DND-41 (cell line): ENCODE measurements around the gene NCOR1.

Experiments
- ATAC-seq: fragments of 200-7000 bp; cut with Tn5 transposase; 3 replicates; pipeline ENCODE4 v1.9.1; 2021; ENCODE audit warnings: low read depth; ENCODE audit not compliant: insufficient read depth
- DNase-seq: peaks from one replicate; pipeline ENCODE4 v3.0.0-alpha.2; 2020
- H2AFZ ChIP-seq: 2 replicates; pipeline ENCODE4 v1.6.0; 2012; ENCODE audit warnings: low read depth, low read length
- H3K27ac ChIP-seq: 2 replicates; pipeline ENCODE4 v1.5.1; 2012; ENCODE audit warnings: low read length, inconsistent platforms
- H3K27me3 ChIP-seq: fragments of 200-600 bp; sonication (generic); 2 replicates; pipeline ENCODE4 v1.6.0; 2012; ENCODE audit warnings: low read length, mild to moderate bottlenecking, inconsistent platforms; ENCODE audit not compliant: insufficient read depth, poor library complexity
- H3K36me3 ChIP-seq: 2 replicates; pipeline ENCODE4 v1.5.1; 2012; ENCODE audit warnings: low read length, inconsistent platforms; ENCODE audit not compliant: insufficient read depth
- H3K4me1 ChIP-seq: 2 replicates; pipeline ENCODE4 v1.5.1; 2012; ENCODE audit warnings: mild to moderate bottlenecking, low read length; ENCODE audit not compliant: insufficient read depth
- H3K4me2 ChIP-seq: 2 replicates; pipeline ENCODE4 v1.6.0; 2012; ENCODE audit warnings: mild to moderate bottlenecking, moderate library complexity, low read length, inconsistent platforms; ENCODE audit not compliant: insufficient read depth
- H3K4me3 ChIP-seq, 2 experiments: fragments of 200-600 bp in 1 of 2; shearing (Covaris generic) in 1 of 2; 2 replicates each; pipeline ENCODE4 v1.5.1; 2012 to 2016; ENCODE audit warnings: inconsistent platforms in 2 of 2, low read length in 2 of 2, mild to moderate bottlenecking in 2 of 2, low read depth in 1 of 2, moderate library complexity in 1 of 2
- H3K79me2 ChIP-seq: 2 replicates; pipeline ENCODE4 v1.6.0; 2012; ENCODE audit warnings: low read length, inconsistent platforms; ENCODE audit not compliant: insufficient read depth
- H3K9ac ChIP-seq: 2 replicates; pipeline ENCODE4 v1.6.0; 2012; ENCODE audit warnings: low read depth, mild to moderate bottlenecking, inconsistent platforms, low read length, moderate library complexity
- H3K9me3 ChIP-seq: 2 replicates; pipeline ENCODE4 v1.5.1; 2012; ENCODE audit warnings: low read length, moderate library complexity, mild to moderate bottlenecking, inconsistent platforms; ENCODE audit not compliant: insufficient read depth, severe bottlenecking
- H4K20me1 ChIP-seq: 2 replicates; pipeline ENCODE4 v1.6.0; 2012; ENCODE audit warnings: low read length; ENCODE audit not compliant: insufficient read depth
- EZH2 ChIP-seq: IDR thresholded peaks from 3 replicates; pipeline ENCODE4 v1.6.1; 2012; ENCODE audit warnings: borderline replicate concordance, low read depth, mild to moderate bottlenecking, moderate library complexity, low read length, inconsistent platforms; ENCODE audit not compliant: severe bottlenecking
- TF ChIP-seq, protein P1 (sequence below): IDR thresholded peaks from 2 replicates; pipeline ENCODE4 v1.5.1; 2012; ENCODE audit warnings: borderline replicate concordance, low read length, moderate library complexity, mild to moderate bottlenecking; ENCODE audit not compliant: poor library complexity, severe bottlenecking; ENCODE audit errors: extremely low read depth

NCOR1 gene

DNA sequence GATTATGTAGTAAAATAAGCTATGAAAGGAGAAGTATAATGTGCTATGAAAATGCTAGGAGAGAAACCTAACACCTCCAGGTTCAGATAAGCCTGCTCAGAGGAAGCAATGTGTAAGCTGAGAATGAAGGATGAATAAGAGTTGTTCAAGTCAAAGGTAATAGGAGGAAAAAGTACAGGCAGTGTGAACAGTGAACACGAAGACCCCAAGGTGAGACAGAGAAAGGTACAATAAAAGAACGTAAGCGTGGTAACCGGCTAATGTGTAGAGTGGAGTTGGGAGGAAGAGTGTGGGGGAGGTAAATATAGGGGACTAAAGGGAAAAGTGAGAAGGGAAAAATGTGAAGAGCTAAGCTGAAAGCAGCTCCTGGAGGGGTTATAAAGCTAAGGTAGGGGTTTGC lies 141.5 kb downstream of the NCOR1 start:
- Histone ChIP-seq H3K4me1 (no peaks in the 10 kb centered on the region), H3K79me2 (no peaks in the 10 kb centered on the region), H2AFZ (no peak overlapping the region), H3K27me3 (no peaks in the 10 kb centered on the region), H3K36me3 (peaks cover 90% of the 10 kb centered on the region), H3K4me3 (no peak overlapping the region), H4K20me1 (no peaks in the 10 kb centered on the region), H3K9ac (no peak overlapping the region), H3K27ac (no peak overlapping the region), H3K4me2 (no peak overlapping the region), H3K9me3 (no peaks in the 10 kb centered on the region)
- ATAC-seq, result no peak
- DNase-seq, result no peak
- no peak for TF ChIP-seq EZH2
- TF ChIP-seq, protein P1, sequence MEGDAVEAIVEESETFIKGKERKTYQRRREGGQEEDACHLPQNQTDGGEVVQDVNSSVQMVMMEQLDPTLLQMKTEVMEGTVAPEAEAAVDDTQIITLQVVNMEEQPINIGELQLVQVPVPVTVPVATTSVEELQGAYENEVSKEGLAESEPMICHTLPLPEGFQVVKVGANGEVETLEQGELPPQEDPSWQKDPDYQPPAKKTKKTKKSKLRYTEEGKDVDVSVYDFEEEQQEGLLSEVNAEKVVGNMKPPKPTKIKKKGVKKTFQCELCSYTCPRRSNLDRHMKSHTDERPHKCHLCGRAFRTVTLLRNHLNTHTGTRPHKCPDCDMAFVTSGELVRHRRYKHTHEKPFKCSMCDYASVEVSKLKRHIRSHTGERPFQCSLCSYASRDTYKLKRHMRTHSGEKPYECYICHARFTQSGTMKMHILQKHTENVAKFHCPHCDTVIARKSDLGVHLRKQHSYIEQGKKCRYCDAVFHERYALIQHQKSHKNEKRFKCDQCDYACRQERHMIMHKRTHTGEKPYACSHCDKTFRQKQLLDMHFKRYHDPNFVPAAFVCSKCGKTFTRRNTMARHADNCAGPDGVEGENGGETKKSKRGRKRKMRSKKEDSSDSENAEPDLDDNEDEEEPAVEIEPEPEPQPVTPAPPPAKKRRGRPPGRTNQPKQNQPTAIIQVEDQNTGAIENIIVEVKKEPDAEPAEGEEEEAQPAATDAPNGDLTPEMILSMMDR, result no peak

DNA sequence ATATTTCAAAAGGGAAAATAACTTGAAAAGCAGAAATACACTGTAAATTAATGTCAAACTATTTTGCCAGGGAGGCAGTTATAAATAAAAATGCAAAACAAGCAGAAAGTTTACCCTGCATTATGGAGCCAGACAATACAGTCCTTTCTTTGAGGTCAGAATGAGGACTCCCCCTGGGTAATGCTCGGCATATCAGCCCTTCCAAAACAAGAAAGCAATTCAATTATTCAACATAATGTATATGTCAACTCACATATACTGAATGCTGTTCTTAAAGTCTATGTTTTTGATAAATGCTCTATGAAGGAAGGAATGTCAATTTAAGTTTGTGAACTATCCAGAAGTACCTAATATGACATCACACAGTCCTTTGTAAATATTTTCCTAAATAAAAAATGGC lies 143.3 kb downstream of the NCOR1 start:
- Histone ChIP-seq H3K4me3 (no peak overlapping the region), H3K4me1 (no peaks in the 10 kb centered on the region), H3K27me3 (no peaks in the 10 kb centered on the region), H2AFZ (no peak overlapping the region), H4K20me1 (no peaks in the 10 kb centered on the region), H3K79me2 (no peaks in the 10 kb centered on the region), H3K36me3 (peaks cover 93% of the 10 kb centered on the region), H3K4me2 (no peak overlapping the region), H3K9ac (no peak overlapping the region), H3K27ac (no peak overlapping the region), H3K9me3 (no peaks in the 10 kb centered on the region)
- DNase-seq (no peak), ATAC-seq (no peak)
- TF ChIP-seq EZH2, result no peak
- TF ChIP-seq, protein P1, result no peak

DNA sequence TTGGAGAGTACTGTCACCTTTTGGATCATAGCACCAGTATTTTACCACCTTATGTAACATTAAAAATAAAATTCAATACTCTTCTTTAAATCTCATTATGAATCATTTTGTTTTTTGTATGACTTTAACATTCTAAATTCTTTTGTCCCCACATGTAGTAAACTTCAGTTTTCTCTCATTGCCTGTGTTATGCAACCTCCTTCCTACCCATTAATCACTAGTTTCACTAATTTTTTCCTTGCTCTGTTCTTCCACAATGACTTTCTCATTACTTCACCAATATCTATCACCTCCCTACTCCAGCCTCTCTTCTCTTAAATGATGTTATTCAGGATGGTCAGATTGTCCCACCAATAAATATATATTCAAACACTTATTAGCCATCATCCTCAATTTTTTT lies 147.0 kb downstream of the NCOR1 start:
- no peak overlapping the region for H3K27ac ChIP-seq
- no peaks in the 10 kb centered on the region for H3K9me3 ChIP-seq
- H3K36me3 ChIP-seq, result peaks cover 95% of the 10 kb centered on the region
- DNase-seq (no peak), ATAC-seq (no peak)
- H2AFZ ChIP-seq, result no peak overlapping the region
- no peaks in the 10 kb centered on the region for H3K4me1 ChIP-seq
- no peak overlapping the region for H3K4me2 ChIP-seq
- no peak for TF ChIP-seq EZH2
- TF ChIP-seq, protein P1, result no peak
- no peaks in the 10 kb centered on the region for H4K20me1 ChIP-seq
- H3K79me2 ChIP-seq, result no peaks in the 10 kb centered on the region
- no peak overlapping the region for H3K9ac ChIP-seq
- H3K4me3 ChIP-seq, result no peak overlapping the region
- no peaks in the 10 kb centered on the region for H3K27me3 ChIP-seq

DNA sequence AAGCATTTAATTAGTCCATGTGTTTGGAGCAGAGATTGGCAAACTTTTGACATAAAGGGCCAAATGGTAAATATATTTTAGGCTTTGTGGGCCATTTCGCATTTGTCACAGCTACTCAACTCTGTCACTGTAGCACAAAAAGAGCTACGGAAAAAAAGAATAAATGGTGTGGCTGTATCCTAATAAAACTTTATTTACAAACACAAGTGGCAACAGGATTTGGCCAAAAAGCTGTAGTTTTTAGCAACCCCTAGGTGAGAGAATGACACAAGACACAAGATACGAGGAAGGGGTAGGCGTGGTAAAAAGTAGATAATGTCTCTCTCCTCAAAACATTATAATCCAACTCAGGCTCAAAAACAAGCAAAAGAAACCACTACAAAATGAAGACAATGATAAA lies 149.2 kb downstream of the NCOR1 start:
- no peaks in the 10 kb centered on the region for H3K4me1 ChIP-seq
- ATAC-seq (no peak), DNase-seq (no peak)
- no peaks in the 10 kb centered on the region for H3K27me3 ChIP-seq
- no peaks in the 10 kb centered on the region for H4K20me1 ChIP-seq
- H3K36me3 ChIP-seq, result peaks cover 95% of the 10 kb centered on the region
- no peak overlapping the region for H3K4me2 ChIP-seq
- H3K4me3 ChIP-seq, result no peak overlapping the region
- H3K27ac ChIP-seq, result no peak overlapping the region
- no peaks in the 10 kb centered on the region for H3K79me2 ChIP-seq
- TF ChIP-seq, protein P1, result no peak
- TF ChIP-seq EZH2, result no peak
- H3K9me3 ChIP-seq, result no peaks in the 10 kb centered on the region
- no peak overlapping the region for H2AFZ ChIP-seq
- H3K9ac ChIP-seq, result no peak overlapping the region
